ENCODE results near the gene ADA.

DNA sequence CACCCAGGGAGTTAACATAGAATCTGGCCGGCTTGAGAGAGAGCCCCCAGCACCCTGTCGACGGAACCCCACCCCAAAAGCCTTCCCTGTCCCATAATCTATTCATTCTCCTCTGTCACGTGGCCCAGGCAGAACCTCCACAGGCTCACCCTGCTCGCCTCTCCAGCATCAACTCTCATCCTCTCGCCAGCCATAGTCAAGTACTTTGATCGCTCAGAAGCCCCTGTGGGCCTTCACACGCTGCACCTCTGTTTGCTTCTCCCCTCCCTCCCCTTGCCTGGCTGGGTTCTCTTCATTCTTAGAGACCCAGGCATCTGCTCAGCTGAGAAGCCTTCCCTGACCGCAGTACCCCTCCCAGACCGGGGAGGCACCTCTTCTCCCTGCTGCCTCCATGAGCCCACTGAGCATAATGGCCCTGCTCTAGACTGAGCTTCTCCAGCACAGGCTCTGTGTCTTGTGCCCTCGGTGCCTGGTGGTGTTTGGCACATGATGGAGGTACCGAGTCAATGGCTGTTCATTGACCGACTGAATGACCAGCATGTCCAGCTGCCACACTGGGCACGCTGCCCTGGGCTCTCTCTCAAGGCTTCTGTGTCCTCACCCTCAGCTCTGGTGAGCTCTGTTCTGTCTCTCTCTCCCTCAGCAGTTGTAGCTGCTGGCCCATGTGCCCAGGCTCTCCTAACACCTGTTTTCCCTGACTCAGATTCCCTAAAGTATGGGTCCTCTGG, 35.5 kb downstream of the ADA start:
- TF ChIP-seq, protein P1, sequence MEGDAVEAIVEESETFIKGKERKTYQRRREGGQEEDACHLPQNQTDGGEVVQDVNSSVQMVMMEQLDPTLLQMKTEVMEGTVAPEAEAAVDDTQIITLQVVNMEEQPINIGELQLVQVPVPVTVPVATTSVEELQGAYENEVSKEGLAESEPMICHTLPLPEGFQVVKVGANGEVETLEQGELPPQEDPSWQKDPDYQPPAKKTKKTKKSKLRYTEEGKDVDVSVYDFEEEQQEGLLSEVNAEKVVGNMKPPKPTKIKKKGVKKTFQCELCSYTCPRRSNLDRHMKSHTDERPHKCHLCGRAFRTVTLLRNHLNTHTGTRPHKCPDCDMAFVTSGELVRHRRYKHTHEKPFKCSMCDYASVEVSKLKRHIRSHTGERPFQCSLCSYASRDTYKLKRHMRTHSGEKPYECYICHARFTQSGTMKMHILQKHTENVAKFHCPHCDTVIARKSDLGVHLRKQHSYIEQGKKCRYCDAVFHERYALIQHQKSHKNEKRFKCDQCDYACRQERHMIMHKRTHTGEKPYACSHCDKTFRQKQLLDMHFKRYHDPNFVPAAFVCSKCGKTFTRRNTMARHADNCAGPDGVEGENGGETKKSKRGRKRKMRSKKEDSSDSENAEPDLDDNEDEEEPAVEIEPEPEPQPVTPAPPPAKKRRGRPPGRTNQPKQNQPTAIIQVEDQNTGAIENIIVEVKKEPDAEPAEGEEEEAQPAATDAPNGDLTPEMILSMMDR (IDR thresholded peaks at IDR 0.05), result no peak
- TF ChIP-seq POLR2A (IDR thresholded peaks at IDR 0.05), result no peak

Data from testis (tissue), 2 donors.